ENCODE results near the gene RASD2.

The RASD2 gene

GRCh38 chr22:35517769-35518530 lies 22.7 kb upstream of the RASD2 start:
- in situ Hi-C loops (cut with MboI; ENCODE audit: low sequenced_read_pairs) = no loop called here

DNA sequence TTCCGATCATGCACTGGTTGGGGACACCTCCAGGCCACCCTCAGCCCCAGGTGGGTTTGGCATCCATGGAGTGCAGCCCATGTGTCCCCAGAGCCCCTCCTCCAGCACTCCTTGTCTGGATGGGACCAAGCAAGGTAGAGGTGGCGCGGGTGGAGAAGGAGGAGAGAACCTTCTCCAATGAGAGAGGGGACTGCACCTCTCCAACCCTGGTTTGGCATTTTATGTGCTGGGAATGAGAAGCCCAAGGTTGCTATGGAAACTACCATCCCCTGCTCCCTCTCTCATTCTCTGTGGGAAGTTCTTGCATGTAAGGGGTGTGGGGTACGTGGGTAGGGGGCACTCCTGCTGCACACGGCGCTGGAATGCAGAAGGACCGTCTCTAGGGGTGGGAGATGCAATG lies 21.8 kb upstream of the RASD2 start:
- in situ Hi-C loops (cut with MboI; ENCODE audit: low sequenced_read_pairs) = no loop called here

- in situ Hi-C loops (cut with MboI; ENCODE audit: low sequenced_read_pairs) = no loop called here
Observed at GRCh38 chr22:35519306-35520000, 21.2 kb upstream of the RASD2 start.

DNA sequence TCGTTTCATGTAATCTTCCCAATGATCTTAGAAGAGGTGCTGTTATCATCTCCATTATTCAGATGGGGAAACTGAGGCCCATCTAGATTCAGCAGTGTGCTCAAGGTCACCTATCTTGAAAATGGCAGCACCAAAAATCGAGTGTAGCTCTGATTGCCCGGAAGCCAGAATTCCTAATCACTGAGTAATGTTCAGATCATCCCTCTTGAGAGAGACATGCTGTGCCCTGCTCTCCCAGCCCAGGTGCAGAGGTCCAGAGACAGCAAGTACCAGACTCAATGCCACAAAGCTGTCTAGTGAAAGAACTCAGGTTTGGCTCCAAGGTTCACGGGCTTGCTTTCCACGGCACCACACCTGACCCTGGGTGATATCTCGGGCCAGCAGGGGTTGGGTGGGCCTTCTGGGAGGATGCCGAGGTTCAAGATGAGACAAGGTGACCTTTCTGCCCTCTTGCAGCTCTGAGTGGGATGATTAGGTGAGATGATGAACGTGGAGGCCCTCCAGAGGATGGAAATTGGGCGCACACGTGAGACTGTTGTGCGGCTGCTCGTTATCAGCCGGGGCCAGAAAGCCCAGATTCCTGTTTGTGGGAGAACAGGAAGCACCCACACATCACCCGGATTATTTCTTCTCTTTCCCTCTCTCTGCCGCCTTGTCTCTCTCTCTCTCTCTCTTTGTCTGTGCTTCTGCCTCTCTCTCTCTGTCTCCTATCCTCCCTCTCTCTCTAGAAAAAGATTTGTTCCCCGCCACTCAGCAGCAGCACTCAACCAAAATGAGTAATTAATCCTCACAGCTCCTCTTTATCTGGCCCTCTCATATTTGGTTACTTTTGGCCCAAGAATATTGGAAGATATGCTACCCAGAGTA lies 19.0 kb upstream of the RASD2 start:
- in situ Hi-C loops (cut with MboI; ENCODE audit: low sequenced_read_pairs) = no loop called here

GRCh38 chr22:35522225-35523149 lies 18.1 kb upstream of the RASD2 start:
- in situ Hi-C loops (cut with MboI; ENCODE audit: low sequenced_read_pairs) = no loop called here

DNA sequence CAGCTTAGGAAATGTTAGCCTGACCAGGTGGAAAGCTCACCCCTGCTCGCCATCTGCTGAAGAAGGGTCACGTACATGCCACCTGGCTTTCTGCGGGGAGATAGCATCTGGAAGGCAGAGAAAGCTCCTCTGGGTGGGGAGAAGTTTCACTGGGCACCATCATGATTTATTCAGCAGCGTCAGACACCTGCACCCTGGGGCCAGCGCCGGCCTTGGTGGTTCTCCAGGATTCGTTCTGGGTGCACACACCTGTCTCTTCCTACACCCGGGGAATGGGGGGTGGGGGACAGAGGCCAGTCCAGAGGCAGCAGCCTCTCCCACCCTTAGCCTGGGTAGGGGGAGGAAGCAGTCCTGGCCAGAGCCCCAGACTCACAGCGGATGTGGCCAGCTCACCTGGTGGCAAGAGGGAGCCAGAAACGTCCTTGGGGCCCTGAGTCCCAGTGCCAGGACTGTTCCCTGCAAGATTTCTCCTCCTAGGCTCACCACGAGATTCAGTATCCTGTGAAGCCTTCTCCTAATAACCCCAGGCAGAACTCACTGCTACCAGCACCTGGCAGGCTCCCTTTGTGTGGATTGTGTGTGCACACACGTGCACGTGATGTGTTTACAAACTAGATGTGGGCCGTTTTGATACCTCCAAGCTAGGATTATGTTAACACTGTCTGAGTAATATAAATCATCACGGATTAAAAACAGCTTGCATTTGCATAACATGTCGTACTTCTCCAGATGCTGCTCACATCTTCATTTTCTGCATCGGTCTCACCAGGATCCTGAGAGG lies 17.3 kb upstream of the RASD2 start:
- in situ Hi-C loops (cut with MboI; ENCODE audit: low sequenced_read_pairs) = no loop called here

DNA sequence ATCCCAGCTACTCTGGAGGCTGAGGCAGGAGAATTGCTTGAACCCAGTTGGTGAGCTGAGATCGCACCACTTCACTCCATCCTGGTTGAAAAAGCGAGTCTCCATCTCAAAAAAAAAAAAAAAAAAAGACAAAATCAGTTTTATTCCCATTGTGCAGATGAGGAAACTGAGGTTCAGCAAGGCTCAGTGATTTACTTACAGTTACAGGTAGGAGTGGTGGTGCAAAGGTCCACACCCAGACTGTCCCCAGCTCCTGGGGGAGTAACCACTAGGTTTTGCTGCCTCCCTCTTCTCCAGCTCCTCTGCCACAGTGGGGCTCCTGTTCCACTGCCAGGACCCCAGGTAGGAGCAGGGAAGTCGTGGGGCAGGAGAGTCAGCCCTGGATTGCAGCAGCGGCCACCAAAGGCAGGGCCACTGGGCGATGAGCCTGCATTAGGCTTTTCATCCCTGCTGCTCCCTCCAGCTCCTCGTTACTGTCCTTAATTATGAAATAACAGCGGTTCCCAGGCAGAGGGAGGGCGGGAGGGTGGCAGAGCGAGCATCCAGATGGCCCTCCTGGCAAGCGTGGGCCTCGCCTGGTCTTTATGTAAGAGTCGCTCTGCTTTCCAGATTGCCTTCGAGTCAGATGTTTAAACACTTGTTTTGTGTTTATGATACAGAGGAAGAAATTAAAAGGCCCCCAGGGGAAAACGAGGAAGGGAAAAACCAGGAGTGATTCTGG lies 15.5 kb upstream of the RASD2 start:
- in situ Hi-C loops (cut with MboI; ENCODE audit: low sequenced_read_pairs) = no loop called here

GRCh38 chr22:35525687-35526332 lies 14.8 kb upstream of the RASD2 start:
- in situ Hi-C loops (cut with MboI; ENCODE audit: low sequenced_read_pairs) = no loop called here

GRCh38 chr22:35526333-35526979 lies 14.2 kb upstream of the RASD2 start:
- in situ Hi-C loops (cut with MboI; ENCODE audit: low sequenced_read_pairs) = no loop called here

DNA sequence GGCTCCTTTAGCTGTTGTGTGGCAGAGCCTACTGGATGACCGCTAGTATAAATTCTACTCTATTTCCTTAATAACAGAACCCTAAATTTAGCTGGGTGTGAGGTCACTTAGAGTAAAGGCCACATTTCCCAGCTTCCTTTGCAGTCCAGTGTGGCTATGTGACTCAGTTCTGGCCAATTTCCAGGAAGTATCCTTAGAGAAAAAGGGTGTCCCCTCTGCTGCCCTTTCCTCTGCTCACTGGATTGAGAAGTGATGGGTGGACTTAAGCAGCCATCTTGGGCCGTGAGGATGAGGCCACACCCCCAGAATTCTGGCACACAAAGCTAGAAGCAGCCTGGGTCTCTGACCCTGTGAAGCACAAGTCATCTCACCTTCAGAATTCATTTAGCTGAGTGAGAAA lies 11.7 kb upstream of the RASD2 start:
- in situ Hi-C loops (cut with MboI; ENCODE audit: low sequenced_read_pairs) = no loop called here

DNA sequence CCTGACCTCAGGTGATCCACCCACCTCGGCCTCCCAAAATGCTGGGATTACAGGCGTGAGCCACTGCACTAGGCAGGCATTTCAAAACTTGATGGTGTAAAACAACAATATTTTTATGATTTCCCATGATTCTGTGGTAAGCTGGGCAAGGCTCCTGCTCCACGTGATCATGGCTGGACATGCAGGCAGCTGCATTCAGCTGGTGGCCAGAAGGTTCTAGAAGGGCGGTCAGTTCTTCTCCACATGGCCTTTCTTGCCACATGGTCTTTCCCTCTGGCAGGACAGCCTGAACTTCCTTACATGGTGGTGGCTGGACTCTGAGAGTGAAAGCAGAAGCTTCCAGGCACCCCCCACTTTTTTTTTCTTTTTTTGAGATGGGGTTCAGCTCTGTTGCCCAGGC lies 9.9 kb upstream of the RASD2 start:
- in situ Hi-C loops (cut with MboI; ENCODE audit: low sequenced_read_pairs) = no loop called here

DNA sequence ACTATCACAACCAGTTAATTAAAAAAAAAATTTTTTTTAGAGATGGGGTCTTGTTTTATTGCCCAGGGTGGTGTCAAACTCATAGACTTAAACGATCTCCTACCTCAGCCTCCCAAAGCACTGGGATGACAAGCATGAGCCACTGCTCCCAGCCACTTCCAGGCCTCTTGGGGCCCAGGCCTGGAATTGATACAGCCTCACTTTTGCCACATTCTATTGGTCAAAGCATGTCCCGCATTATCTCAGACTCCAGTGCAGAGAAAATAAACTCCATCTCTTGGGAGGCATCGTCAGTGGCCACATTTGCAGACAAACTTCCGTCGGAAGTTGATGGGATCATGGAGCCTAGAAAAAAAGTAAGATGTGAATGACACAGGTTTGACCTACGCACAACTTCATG lies 9.4 kb upstream of the RASD2 start:
- in situ Hi-C loops (cut with MboI; ENCODE audit: low sequenced_read_pairs) = no loop called here

GRCh38 chr22:35531676-35532075 lies 9.0 kb upstream of the RASD2 start:
- in situ Hi-C loops (cut with MboI; ENCODE audit: low sequenced_read_pairs) = no loop called here

- in situ Hi-C loops (cut with MboI; ENCODE audit: low sequenced_read_pairs) = no loop called here
Observed at GRCh38 chr22:35533365-35534029, 7.1 kb upstream of the RASD2 start.

DNA sequence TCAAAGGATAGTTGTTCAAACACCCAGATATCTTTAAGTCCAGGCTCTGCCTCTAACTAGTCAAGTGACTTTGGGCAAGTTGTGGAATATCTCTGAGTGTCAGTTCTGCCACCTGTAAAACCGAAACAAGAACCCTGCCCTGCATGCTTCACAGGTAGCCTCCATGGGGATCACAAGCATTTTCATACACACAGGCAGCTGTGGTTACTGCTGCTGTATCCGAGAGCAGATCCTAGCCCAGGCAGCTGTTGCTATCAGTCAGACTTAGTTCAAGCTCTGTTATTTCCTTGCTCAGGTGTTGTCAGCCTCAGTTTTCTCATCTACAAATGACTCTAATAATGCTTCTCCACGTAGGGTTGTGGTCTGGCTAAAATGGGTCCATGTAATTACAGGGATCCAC lies 6.5 kb upstream of the RASD2 start:
- in situ Hi-C loops (cut with MboI; ENCODE audit: low sequenced_read_pairs) = no loop called here

DNA sequence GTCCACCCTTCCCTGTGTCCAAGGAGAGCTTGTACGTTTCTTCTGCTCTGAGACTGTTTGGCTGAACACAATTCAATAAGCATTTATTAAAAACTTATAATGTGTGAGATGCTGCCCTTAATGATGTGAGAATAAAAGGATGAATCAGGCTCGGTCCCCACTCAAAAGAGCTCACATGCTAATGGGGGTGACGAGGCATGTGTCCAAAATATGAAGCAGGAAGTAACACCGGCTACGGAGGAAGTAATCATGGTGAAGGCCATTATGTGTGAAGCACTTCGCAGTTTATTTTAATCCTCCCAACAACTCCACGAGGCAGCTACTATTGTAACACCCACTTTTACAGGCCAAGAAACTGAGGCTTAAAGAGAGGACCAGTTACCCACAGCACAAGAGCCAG lies 3.4 kb upstream of the RASD2 start:
- in situ Hi-C loops (cut with MboI; ENCODE audit: low sequenced_read_pairs) = no loop called here

DNA sequence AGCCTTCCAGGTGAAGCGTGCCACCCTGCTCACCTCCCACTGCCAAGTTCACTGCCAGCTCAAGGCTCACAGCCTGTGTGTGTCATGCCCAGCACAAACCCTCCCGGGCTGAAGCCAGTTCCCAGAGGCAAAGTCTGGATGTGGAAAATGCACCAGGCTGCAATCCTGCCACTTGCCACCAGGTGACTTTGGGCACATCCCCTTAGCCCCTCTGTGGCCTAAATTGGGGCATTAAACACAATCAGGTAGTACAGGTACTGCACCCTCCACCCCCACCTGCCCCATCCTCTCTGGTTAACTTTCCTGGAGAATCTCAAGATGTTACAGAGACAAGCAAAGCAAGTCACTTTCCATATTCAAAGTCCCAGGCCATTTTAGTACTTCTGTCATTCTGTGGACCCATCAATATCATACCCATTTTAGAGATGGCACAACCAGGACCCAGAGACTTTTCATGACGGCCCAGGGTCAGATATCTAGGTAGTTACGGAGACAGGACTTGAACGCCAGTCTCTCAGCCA lies 1.8 kb upstream of the RASD2 start:
- in situ Hi-C loops (cut with MboI; ENCODE audit: low sequenced_read_pairs) = no loop called here

Data from HL-60/S4 treated with phorbol 12-myristate 13-acetate at 8.2 ng/mL for 4 days and 3 days (cell line).